GM23338 (cell line): ENCODE results near the gene IKBKE. TPM values are rescaled to one million over a fixed set of nuclear protein-coding genes. Genes with fewer than 3 reads are reported as not detected.

Source experiments
- ATAC-seq: fragments of 200-7000 bp; cut with Tn5 transposase; 3 replicates; pipeline ENCODE4 v1.9.1; 2020
- DNase-seq: peaks from one replicate; pipeline ENCODE4 v3.0.0-alpha.2; 2015; ENCODE audit warnings: low spot score
- H2AFZ ChIP-seq: fragments of 200-600 bp; sonication (generic); 2 replicates; pipeline ENCODE4 v1.8.0; 2016; ENCODE audit warnings: antibody characterized with exemption, mild to moderate bottlenecking, moderate library complexity
- H3F3A ChIP-seq: fragments of 200-600 bp; sonication (generic); replicated peaks from 2 replicates; pipeline ENCODE4 v1.8.0; 2017; ENCODE audit warnings: antibody characterized with exemption, mixed run types, low read depth
- H3K27ac ChIP-seq: fragments of 200-600 bp; sonication (generic); 2 replicates; pipeline ENCODE4 v1.6.1; 2016; ENCODE audit warnings: low read depth
- H3K27me3 ChIP-seq: fragments of 200-600 bp; sonication (generic); 2 replicates; pipeline ENCODE4 v1.8.0; 2016; ENCODE audit warnings: mild to moderate bottlenecking, mixed run types, moderate library complexity; ENCODE audit not compliant: insufficient read depth
- H3K36me3 ChIP-seq: fragments of 200-600 bp; sonication (generic); 2 replicates; pipeline ENCODE4 v1.8.0; 2016; ENCODE audit warnings: mild to moderate bottlenecking; ENCODE audit not compliant: insufficient read depth
- H3K4me1 ChIP-seq: fragments of 200-600 bp; sonication (generic); 2 replicates; pipeline ENCODE4 v1.8.0; 2016; ENCODE audit warnings: mild to moderate bottlenecking, moderate library complexity; ENCODE audit not compliant: insufficient read depth
- H3K4me2 ChIP-seq: fragments of 200-600 bp; sonication (generic); 2 replicates; pipeline ENCODE4 v1.7.1; 2017; ENCODE audit warnings: mixed run types
- H3K4me3 ChIP-seq: fragments of 200-600 bp; sonication (generic); 2 replicates; pipeline ENCODE4 v1.6.1; 2016; ENCODE audit warnings: mixed run types
- H3K79me2 ChIP-seq: fragments of 200-600 bp; sonication (generic); replicated peaks from 2 replicates; pipeline ENCODE4 v1.8.0; 2017; ENCODE audit warnings: mild to moderate bottlenecking; ENCODE audit not compliant: insufficient read depth
- H3K9me2 ChIP-seq: fragments of 200-600 bp; sonication (generic); 2 replicates; pipeline ENCODE4 v1.8.0; 2017; ENCODE audit not compliant: insufficient read depth
- H4K20me1 ChIP-seq: fragments of 200-600 bp; sonication (generic); replicated peaks from 2 replicates; pipeline ENCODE4 v1.8.0; 2017; ENCODE audit warnings: mild to moderate bottlenecking; ENCODE audit not compliant: insufficient read depth
- H3K27ac Mint-ChIP-seq: 2 replicates; pipeline ENCODE4 v1.8.0; 2020; ENCODE audit warnings: inconsistent platforms, mild to moderate bottlenecking, moderate library complexity, mixed read lengths
- H3K27me3 Mint-ChIP-seq: 3 replicates; pipeline ENCODE4 v1.8.0; 2022; ENCODE audit warnings: low read depth, mild to moderate bottlenecking, moderate library complexity, mixed read lengths, inconsistent platforms; ENCODE audit not compliant: insufficient read depth, poor library complexity
- H3K36me3 Mint-ChIP-seq: 3 replicates; pipeline ENCODE4 v1.8.0; 2021; ENCODE audit warnings: low read depth, mild to moderate bottlenecking, inconsistent platforms, moderate library complexity, mixed read lengths
- H3K4me1 Mint-ChIP-seq: 3 replicates; pipeline ENCODE4 v1.8.0; 2020; ENCODE audit warnings: mild to moderate bottlenecking, inconsistent platforms, mixed read lengths
- H3K4me3 Mint-ChIP-seq: 3 replicates; pipeline ENCODE4 v1.8.0; 2021; ENCODE audit warnings: moderate library complexity, mild to moderate bottlenecking, inconsistent platforms, mixed read lengths
- H3K9me3 Mint-ChIP-seq: 3 replicates; pipeline ENCODE4 v1.8.0; 2020; ENCODE audit warnings: moderate library complexity, mild to moderate bottlenecking, inconsistent platforms, mixed read lengths
- CREB1 ChIP-seq: fragments of 250-450 bp; sonication (Bioruptor Pico); IDR thresholded peaks from 2 replicates; pipeline ENCODE4 v1.5.0; 2020; ENCODE audit warnings: low read depth, mild to moderate bottlenecking, moderate library complexity
- CTCF ChIP-seq, 2 experiments: fragments of 200-600 bp in 1 of 2; sonication (generic) in 1 of 2; conservative IDR thresholded peaks; 2 replicates each; pipeline versions ENCODE4 v1.5.1 to v1.6.1; 2016 to 2017; ENCODE audit warnings: antibody characterized with exemption in 2 of 2, low read depth in 2 of 2, mild to moderate bottlenecking in 2 of 2, moderate library complexity in 1 of 2
- ETS1 ChIP-seq: IDR thresholded peaks from 2 replicates; pipeline ENCODE4 v1.6.1; 2016; ENCODE audit warnings: antibody characterized with exemption
- EZH2 ChIP-seq: fragments of 200-600 bp; sonication (generic); IDR thresholded peaks from one replicate; pipeline ENCODE4 v1.8.0; 2017; ENCODE audit warnings: antibody characterized with exemption, mild to moderate bottlenecking, low read depth; ENCODE audit not compliant: unreplicated experiment
- EZH2phosphoT487 ChIP-seq: fragments of 200-600 bp; sonication (generic); IDR thresholded peaks from one replicate; pipeline ENCODE4 v1.8.1; 2018; ENCODE audit warnings: antibody characterized with exemption; ENCODE audit not compliant: unreplicated experiment
- JUNB ChIP-seq: IDR thresholded peaks from one replicate; pipeline ENCODE4 v1.6.1; 2016; ENCODE audit warnings: antibody characterized with exemption; ENCODE audit not compliant: unreplicated experiment
- NANOG ChIP-seq: IDR thresholded peaks from 2 replicates; pipeline ENCODE4 v1.6.1; 2016; ENCODE audit warnings: antibody characterized with exemption, borderline replicate concordance
- POLR2AphosphoS5 ChIP-seq: IDR thresholded peaks from 2 replicates; pipeline ENCODE4 v1.6.1; 2016; ENCODE audit warnings: antibody characterized with exemption, low read depth
- STAT1 ChIP-seq: IDR thresholded peaks from one replicate; pipeline ENCODE4 v1.6.1; 2016; ENCODE audit warnings: antibody characterized with exemption; ENCODE audit not compliant: unreplicated experiment
- ZNF114 ChIP-seq: fragments of 250-450 bp; sonication (Bioruptor Pico); IDR thresholded peaks from 2 replicates; pipeline ENCODE4 v1.5.0; 2020; ENCODE audit warnings: mild to moderate bottlenecking, moderate library complexity
- ZNF331 ChIP-seq: fragments of 250-450 bp; sonication (Bioruptor Pico); IDR thresholded peaks from 2 replicates; pipeline ENCODE4 v1.5.0; 2020; ENCODE audit warnings: low read depth, mild to moderate bottlenecking, moderate library complexity
- ZNF462 ChIP-seq: fragments of 250-450 bp; sonication (Bioruptor Pico); IDR thresholded peaks from 2 replicates; pipeline ENCODE4 v1.5.0; 2020; ENCODE audit warnings: mild to moderate bottlenecking, moderate library complexity
- polyA plus RNA-seq: library from polyadenylated mRNA; unstranded; fragments of >200 nt; fragmentation: Nextera tagmentation; extraction: Ambion mirVana; gene quantifications from 2 replicates; pipeline ENCODE4 v1.2.1, GENCODE V29; 2016
- total RNA-seq: library from RNA; depleted of rRNA; stranded (reverse); fragments of >200 nt; shearing (Covaris generic); gene quantifications from 2 replicates; pipeline ENCODE4 v1.2.3, GENCODE V29; 2014
- TF ChIP-seq, protein P1 (sequence below): IDR thresholded peaks from one replicate; pipeline ENCODE4 v1.6.1; 2018; ENCODE audit warnings: antibody characterized with exemption; ENCODE audit not compliant: unreplicated experiment

IKBKE gene
- total and polyA plus RNA-seq, 2 experiments from 2014 or later, result 4.8 to 11.1 TPM

- H3F3A ChIP-seq, result no peaks in the 10 kb centered on the region
- no peak overlapping the region for H3K4me3 ChIP-seq
- Mint-ChIP-seq H3K4me1 (no peaks in the 10 kb centered on the region; the same call in 2 of the 3 replicates), H3K4me3 (no peak overlapping the region), H3K36me3 (peaks cover 6% of the 10 kb centered on the region; the same call in 2 of the 3 replicates), H3K27ac (no peak overlapping the region), H3K27me3 (peaks cover 11% of the 10 kb centered on the region), H3K9me3 (no peaks in the 10 kb centered on the region)
- H3K4me2 ChIP-seq, result no peak overlapping the region
- H2AFZ ChIP-seq, result no peak overlapping the region
- H3K9me2 ChIP-seq, result no peaks in the 10 kb centered on the region
- H3K79me2 ChIP-seq, result no peaks in the 10 kb centered on the region
- no peaks in the 10 kb centered on the region for H3K36me3 ChIP-seq
- TF ChIP-seq EZH2phosphoT487 (no peak), CTCF (conservative IDR thresholded peaks at IDR 0.05; ENCODE audit: low read depth in 2 of 2) (no peak), EZH2 (no peak), STAT1 (no peak), POLR2AphosphoS5 (no peak), ZNF462 (CRISPR knock-in tag) (no peak), ZNF114 (CRISPR knock-in tag) (no peak), ZNF331 (no peak), NANOG (no peak), JUNB (no peak), CREB1 (CRISPR knock-in tag) (no peak), ETS1 (no peak)
- TF ChIP-seq, protein P1, sequence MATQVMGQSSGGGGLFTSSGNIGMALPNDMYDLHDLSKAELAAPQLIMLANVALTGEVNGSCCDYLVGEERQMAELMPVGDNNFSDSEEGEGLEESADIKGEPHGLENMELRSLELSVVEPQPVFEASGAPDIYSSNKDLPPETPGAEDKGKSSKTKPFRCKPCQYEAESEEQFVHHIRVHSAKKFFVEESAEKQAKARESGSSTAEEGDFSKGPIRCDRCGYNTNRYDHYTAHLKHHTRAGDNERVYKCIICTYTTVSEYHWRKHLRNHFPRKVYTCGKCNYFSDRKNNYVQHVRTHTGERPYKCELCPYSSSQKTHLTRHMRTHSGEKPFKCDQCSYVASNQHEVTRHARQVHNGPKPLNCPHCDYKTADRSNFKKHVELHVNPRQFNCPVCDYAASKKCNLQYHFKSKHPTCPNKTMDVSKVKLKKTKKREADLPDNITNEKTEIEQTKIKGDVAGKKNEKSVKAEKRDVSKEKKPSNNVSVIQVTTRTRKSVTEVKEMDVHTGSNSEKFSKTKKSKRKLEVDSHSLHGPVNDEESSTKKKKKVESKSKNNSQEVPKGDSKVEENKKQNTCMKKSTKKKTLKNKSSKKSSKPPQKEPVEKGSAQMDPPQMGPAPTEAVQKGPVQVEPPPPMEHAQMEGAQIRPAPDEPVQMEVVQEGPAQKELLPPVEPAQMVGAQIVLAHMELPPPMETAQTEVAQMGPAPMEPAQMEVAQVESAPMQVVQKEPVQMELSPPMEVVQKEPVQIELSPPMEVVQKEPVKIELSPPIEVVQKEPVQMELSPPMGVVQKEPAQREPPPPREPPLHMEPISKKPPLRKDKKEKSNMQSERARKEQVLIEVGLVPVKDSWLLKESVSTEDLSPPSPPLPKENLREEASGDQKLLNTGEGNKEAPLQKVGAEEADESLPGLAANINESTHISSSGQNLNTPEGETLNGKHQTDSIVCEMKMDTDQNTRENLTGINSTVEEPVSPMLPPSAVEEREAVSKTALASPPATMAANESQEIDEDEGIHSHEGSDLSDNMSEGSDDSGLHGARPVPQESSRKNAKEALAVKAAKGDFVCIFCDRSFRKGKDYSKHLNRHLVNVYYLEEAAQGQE, result no peak
- no peak overlapping the region for H3K27ac ChIP-seq
- no peaks in the 10 kb centered on the region for H4K20me1 ChIP-seq
- ATAC-seq, result no peak
- DNase-seq, result no peak
- no peaks in the 10 kb centered on the region for H3K4me1 ChIP-seq
- no peaks in the 10 kb centered on the region for H3K27me3 ChIP-seq
These were observed 14.6 kb downstream of the IKBKE start for GRCh38 chr1:206484901-206485300.
